KMS-11 (cell line): ENCODE results near the gene PATJ.
"Not testable (repeated sequence)": the region's sequence is repeated elsewhere in the genome, so short reads cannot be mapped to it uniquely, and the experiment has no call there.

ENCODE experiments used
- H2AFZ ChIP-seq: fragments of 200-600 bp; sonication (generic); 2 replicates; pipeline ENCODE4 v1.6.1; 2016; ENCODE audit warnings: antibody characterized with exemption, mixed run types, low read depth
- H3K27ac ChIP-seq: fragments of 200-600 bp; sonication (generic); 2 replicates; pipeline ENCODE4 v1.6.1; 2016; ENCODE audit warnings: mild to moderate bottlenecking, mixed run types
- H3K27me3 ChIP-seq: fragments of 200-600 bp; sonication (generic); 2 replicates; pipeline ENCODE4 v1.6.1; 2017; ENCODE audit warnings: mild to moderate bottlenecking, low read depth, mixed run types, moderate library complexity; ENCODE audit not compliant: insufficient read depth
- H3K36me3 ChIP-seq: fragments of 200-600 bp; sonication (generic); 2 replicates; pipeline ENCODE4 v1.6.1; 2017; ENCODE audit warnings: mild to moderate bottlenecking, mixed run types; ENCODE audit not compliant: insufficient read depth
- H3K4me1 ChIP-seq: fragments of 200-600 bp; sonication (generic); 2 replicates; pipeline ENCODE4 v1.6.1; 2016; ENCODE audit warnings: mild to moderate bottlenecking, low read depth, mixed run types; ENCODE audit not compliant: poor library complexity, severe bottlenecking
- H3K4me2 ChIP-seq: fragments of 200-600 bp; sonication (generic); 2 replicates; pipeline ENCODE4 v1.7.0; 2016; ENCODE audit warnings: mild to moderate bottlenecking, mixed run types
- H3K4me3 ChIP-seq: fragments of 200-600 bp; sonication (generic); IDR thresholded peaks from 2 replicates; pipeline ENCODE4 v1.6.1; 2017; ENCODE audit warnings: low read depth, low read length, mixed read lengths; ENCODE audit not compliant: insufficient read depth
- H3K79me2 ChIP-seq: fragments of 200-600 bp; sonication (generic); 2 replicates; pipeline ENCODE4 v1.6.1; 2016; ENCODE audit warnings: low read depth, mixed run types; ENCODE audit not compliant: insufficient read depth
- H3K9ac ChIP-seq: fragments of 200-600 bp; sonication (generic); 2 replicates; pipeline ENCODE4 v1.6.1; 2016; ENCODE audit warnings: mild to moderate bottlenecking, mixed run types
- H4K20me1 ChIP-seq: fragments of 200-600 bp; sonication (generic); 2 replicates; pipeline ENCODE4 v1.6.1; 2016; ENCODE audit warnings: mild to moderate bottlenecking, mixed run types; ENCODE audit not compliant: insufficient read depth
- CTCF ChIP-seq: fragments of 200-600 bp; sonication (generic); conservative IDR thresholded peaks from 2 replicates; pipeline ENCODE4 v1.6.1; 2017; ENCODE audit warnings: low read depth, mild to moderate bottlenecking, antibody characterized with exemption, low read length, moderate library complexity, mixed read lengths

The PATJ gene

GRCh38 chr1:61790837-61791236 is 48.6 kb downstream of the PATJ start:
- H2AFZ ChIP-seq, result no peak overlapping the region
- TF ChIP-seq CTCF, result no peak
- no peak overlapping the region for H3K4me2 ChIP-seq
- no peaks in the 10 kb centered on the region for H3K4me1 ChIP-seq
- H3K9ac ChIP-seq, result no peak overlapping the region
- H3K4me3 ChIP-seq, result no peak overlapping the region
- no peaks in the 10 kb centered on the region for H3K36me3 ChIP-seq
- no peaks in the 10 kb centered on the region for H4K20me1 ChIP-seq
- no peak overlapping the region for H3K27ac ChIP-seq
- H3K27me3 ChIP-seq, result no peaks in the 10 kb centered on the region
- no peaks in the 10 kb centered on the region for H3K79me2 ChIP-seq

GRCh38 chr1:61797045-61797755 is 54.9 kb downstream of the PATJ start:
- TF ChIP-seq CTCF, result no peak
- no peaks in the 10 kb centered on the region for H3K36me3 ChIP-seq

GRCh38 chr1:61801047-61801446 is 58.8 kb downstream of the PATJ start:
- not testable (repeated sequence) for H4K20me1 ChIP-seq, H3K27me3 ChIP-seq, H3K4me3 ChIP-seq, H3K4me2 ChIP-seq, H2AFZ ChIP-seq, H3K9ac ChIP-seq, H3K27ac ChIP-seq, H3K79me2 ChIP-seq, H3K36me3 ChIP-seq
- peaks cover 10% of the 10 kb centered on the region for H3K4me1 ChIP-seq

More at GRCh38 chr1:61797045-61797755, 54.9 kb downstream of the PATJ start:
- no peak overlapping the region for H3K4me3 ChIP-seq
- H3K27me3 ChIP-seq, result no peaks in the 10 kb centered on the region
- H3K9ac ChIP-seq, result no peak overlapping the region
- no peaks in the 10 kb centered on the region for H3K79me2 ChIP-seq
- no peak overlapping the region for H2AFZ ChIP-seq
- no peak overlapping the region for H3K27ac ChIP-seq
- H3K4me2 ChIP-seq, result no peak overlapping the region
- H3K4me1 ChIP-seq, result peaks cover 10% of the 10 kb centered on the region
- H4K20me1 ChIP-seq, result no peaks in the 10 kb centered on the region

- Histone ChIP-seq H2AFZ (no peak overlapping the region), H3K4me1 (no peaks in the 10 kb centered on the region), H3K27me3 (no peaks in the 10 kb centered on the region), H3K36me3 (no peaks in the 10 kb centered on the region), H3K9ac (no peak overlapping the region), H3K4me3 (no peak overlapping the region), H3K79me2 (no peaks in the 10 kb centered on the region), H3K4me2 (no peak overlapping the region), H4K20me1 (no peaks in the 10 kb centered on the region), H3K27ac (no peak overlapping the region)
- TF ChIP-seq CTCF, result no peak
These were observed 65.4 kb downstream of the PATJ start for GRCh38 chr1:61807606-61808140.

GRCh38 chr1:61808321-61808720 is 66.0 kb downstream of the PATJ start:
- no peak overlapping the region for H3K4me3 ChIP-seq
- no peaks in the 10 kb centered on the region for H3K79me2 ChIP-seq
- H3K27me3 ChIP-seq, result no peaks in the 10 kb centered on the region
- no peaks in the 10 kb centered on the region for H3K4me1 ChIP-seq
- no peak overlapping the region for H3K4me2 ChIP-seq
- no peak overlapping the region for H3K27ac ChIP-seq
- TF ChIP-seq CTCF, result no peak
- H3K36me3 ChIP-seq, result no peaks in the 10 kb centered on the region
- no peaks in the 10 kb centered on the region for H4K20me1 ChIP-seq
- H2AFZ ChIP-seq, result no peak overlapping the region
- no peak overlapping the region for H3K9ac ChIP-seq
